ENCODE data around the gene ADD1.

Gene ADD1

GRCh38 chr4:2924765-2925301 lies 81.2 kb downstream of the ADD1 start:
- DNase-seq = no peak

GRCh38 chr4:2925496-2925895 lies 81.9 kb downstream of the ADD1 start:
- no peak for DNase-seq

GRCh38 chr4:2925931-2926860 lies 82.6 kb downstream of the ADD1 start:
- no peak for DNase-seq

GRCh38 chr4:2927016-2927695 lies 83.5 kb downstream of the ADD1 start:
- no peak for DNase-seq

GRCh38 chr4:2927696-2928075 lies 84.0 kb downstream of the ADD1 start:
- DNase-seq = no peak

GRCh38 chr4:2928242-2929176 lies 84.9 kb downstream of the ADD1 start:
- no peak for DNase-seq

GRCh38 chr4:2929469-2929868 lies 85.8 kb downstream of the ADD1 start:
- no peak for DNase-seq

- DNase-seq = no peak
Observed at GRCh38 chr4:2930135-2930757, 86.6 kb downstream of the ADD1 start.

- no peak for DNase-seq
Observed at GRCh38 chr4:2930758-2931511, 87.3 kb downstream of the ADD1 start.

- DNase-seq = peak; percentile 75 to 79
Observed at GRCh38 chr4:2931512-2932301, 88.1 kb downstream of the ADD1 start.

GRCh38 chr4:2932321-2932950 lies 88.8 kb downstream of the ADD1 start:
- no peak for DNase-seq

GRCh38 chr4:2932951-2933565 lies 89.4 kb downstream of the ADD1 start:
- DNase-seq = peak in 1 of 2 donors; percentile 35

GRCh38 chr4:2933566-2934076 lies 90.0 kb downstream of the ADD1 start:
- DNase-seq = no peak

GRCh38 chr4:2934077-2934812 lies 90.6 kb downstream of the ADD1 start:
- DNase-seq = peak; percentile 43 to 48

GRCh38 chr4:2934813-2935761 lies 91.4 kb downstream of the ADD1 start:
- DNase-seq = peak; percentile 92 to 95

GRCh38 chr4:2935762-2936743 lies 92.4 kb downstream of the ADD1 start:
- peak; percentile 49 to 77 for DNase-seq
